IMR-90 (cell line): ENCODE results near the gene CTPS2. TPM values are rescaled to one million over a fixed set of nuclear protein-coding genes. Genes with fewer than 3 reads are reported as not detected.

Experiments
- ATAC-seq: fragments of 200-7000 bp; cut with Tn5 transposase; 2 replicates; pipeline ENCODE4 v1.9.1; 2020; ENCODE audit warnings: low read depth, mild to moderate bottlenecking, moderate library complexity
- BruUV-seq: library from RNA; stranded (reverse); fragments of 400-500 nt; replicated peaks from 2 replicates; lab custom pipeline; 2021; lab: Mats Ljungman, UMichigan
- CTCF ChIA-PET: fragments of 300-600 bp; formaldehyde crosslinking; extraction: SDS; loops from one replicate; lab custom pipeline; 2021; ENCODE audit warnings: antibody characterized with exemption; lab: Yijun Ruan, JAX
- POLR2A ChIA-PET: fragments of 300-600 bp; sonication (Branson Sonifier 250); formaldehyde crosslinking; loops from one replicate; lab custom pipeline; 2022; ENCODE audit warnings: antibody characterized with exemption; ENCODE audit not compliant: unreplicated experiment; lab: Charles Lee
- DNase-seq: peaks from one replicate; pipeline ENCODE4 v3.0.0; 2013
- H2AFZ ChIP-seq: replicated peaks from 2 replicates; pipeline ENCODE3; 2013; ENCODE audit warnings: low read length, mild to moderate bottlenecking; ENCODE audit not compliant: poor library complexity
- H2AK5ac ChIP-seq: 2 replicates; pipeline ENCODE4 v1.6.1; 2013; ENCODE audit warnings: low read depth, low read length, inconsistent platforms
- H2AK9ac ChIP-seq: replicated peaks from 2 replicates; pipeline ENCODE3; 2013; ENCODE audit warnings: mild to moderate bottlenecking, low read depth, low read length, moderate library complexity; ENCODE audit not compliant: poor library complexity
- H2BK120ac ChIP-seq: 2 replicates; pipeline ENCODE4 v1.6.1; 2013; ENCODE audit warnings: low read depth, low read length, inconsistent platforms
- H2BK15ac ChIP-seq: 3 replicates; pipeline ENCODE4 v1.6.1; 2013; ENCODE audit warnings: low read depth, low read length, inconsistent platforms
- H2BK20ac ChIP-seq: 2 replicates; pipeline ENCODE4 v1.6.1; 2013; ENCODE audit warnings: low read depth, mild to moderate bottlenecking, inconsistent platforms, low read length, moderate library complexity
- H2BK5ac ChIP-seq: 2 replicates; pipeline ENCODE4 v1.6.1; 2013; ENCODE audit warnings: mild to moderate bottlenecking, low read depth, low read length, inconsistent platforms; ENCODE audit not compliant: poor library complexity, severe bottlenecking
- H3K14ac ChIP-seq: replicated peaks from 2 replicates; pipeline ENCODE4 v1.6.1; 2013; ENCODE audit warnings: low read depth, low read length, inconsistent platforms
- H3K18ac ChIP-seq: 2 replicates; pipeline ENCODE4 v1.6.1; 2013; ENCODE audit warnings: low read depth, low read length, control low read depth
- H3K23ac ChIP-seq: 2 replicates; pipeline ENCODE4 v1.6.1; 2013; ENCODE audit warnings: low read depth, low read length, inconsistent platforms
- H3K27ac ChIP-seq: 2 replicates; pipeline ENCODE4 v1.5.1; 2013; ENCODE audit warnings: mild to moderate bottlenecking, control low read depth, low read length; ENCODE audit not compliant: insufficient read depth
- H3K27me3 ChIP-seq: 2 replicates; pipeline ENCODE4 v1.6.1; 2013; ENCODE audit warnings: low read length; ENCODE audit not compliant: control insufficient read depth, insufficient read depth
- H3K36me3 ChIP-seq: 2 replicates; pipeline ENCODE4 v1.6.1; 2013; ENCODE audit warnings: low read length, mixed read lengths; ENCODE audit not compliant: control insufficient read depth, insufficient read depth
- H3K4ac ChIP-seq: 2 replicates; pipeline ENCODE4 v1.6.1; 2013; ENCODE audit warnings: low read depth, low read length, inconsistent platforms
- H3K4me1 ChIP-seq: 2 replicates; pipeline ENCODE4 v1.6.1; 2013; ENCODE audit warnings: low read length, mixed read lengths; ENCODE audit not compliant: control insufficient read depth, insufficient read depth
- H3K4me2 ChIP-seq: 2 replicates; pipeline ENCODE4 v1.6.1; 2013; ENCODE audit warnings: low read depth, mild to moderate bottlenecking, control low read depth, low read length, moderate library complexity
- H3K4me3 ChIP-seq: 2 replicates; pipeline ENCODE4 v1.5.1; 2013; ENCODE audit warnings: low read depth, mild to moderate bottlenecking, control low read depth, low read length, moderate library complexity; ENCODE audit not compliant: insufficient read depth
- H3K56ac ChIP-seq: 2 replicates; pipeline ENCODE4 v1.6.1; 2013; ENCODE audit warnings: low read length, inconsistent platforms; ENCODE audit not compliant: insufficient read depth; ENCODE audit errors: extremely low read depth
- H3K79me1 ChIP-seq, 2 experiments: 2 replicates each; pipeline ENCODE4 v1.6.1; 2013; ENCODE audit warnings: low read length in 2 of 2, inconsistent platforms in 1 of 2, low read depth in 1 of 2
- H3K9ac ChIP-seq: 2 replicates; pipeline ENCODE4 v1.6.1; 2013; ENCODE audit warnings: low read depth, low read length, control low read depth
- H3K9me1 ChIP-seq: 2 replicates; pipeline ENCODE4 v1.6.1; 2013; ENCODE audit warnings: low read length, inconsistent platforms; ENCODE audit not compliant: insufficient read depth
- H3K9me3 ChIP-seq: 2 replicates; pipeline ENCODE4 v1.6.1; 2013; ENCODE audit warnings: low read length; ENCODE audit not compliant: control insufficient read depth, insufficient read depth
- H4K20me1 ChIP-seq: 2 replicates; pipeline ENCODE4 v1.6.1; 2013; ENCODE audit warnings: low read length, inconsistent platforms; ENCODE audit not compliant: insufficient read depth
- H4K5ac ChIP-seq: 2 replicates; pipeline ENCODE4 v1.6.1; 2013; ENCODE audit warnings: mild to moderate bottlenecking, low read depth, low read length, control low read depth
- H4K8ac ChIP-seq, 2 experiments: 2 replicates each; pipeline ENCODE4 v1.6.1; 2013; ENCODE audit warnings: low read depth in 2 of 2, low read length in 2 of 2, control low read depth in 1 of 2, inconsistent platforms in 1 of 2
- H4K91ac ChIP-seq: 2 replicates; pipeline ENCODE4 v1.6.1; 2013; ENCODE audit warnings: low read depth, low read length, inconsistent platforms; ENCODE audit not compliant: insufficient read depth
- BHLHE40 ChIP-seq: fragments of 150-350 bp; IDR thresholded peaks from 2 replicates; pipeline ENCODE4 v1.6.1; 2016; ENCODE audit warnings: mild to moderate bottlenecking, low read depth, low read length
- CEBPB ChIP-seq: IDR thresholded peaks from 2 replicates; pipeline ENCODE4 v1.6.1; 2012; ENCODE audit warnings: low read depth, low read length, improper control_type of control experiment
- CHD1 ChIP-seq: IDR thresholded peaks from 2 replicates; pipeline ENCODE4 v1.6.1; 2012; ENCODE audit warnings: low read depth, low read length, improper control_type of control experiment
- CTCF ChIP-seq: conservative IDR thresholded peaks from 2 replicates; pipeline ENCODE4 v1.5.1; 2012; ENCODE audit warnings: mild to moderate bottlenecking, low read depth, low read length, improper control_type of control experiment
- ELK1 ChIP-seq: fragments of 150-350 bp; IDR thresholded peaks from 2 replicates; pipeline ENCODE4 v1.6.1; 2016; ENCODE audit warnings: low read depth, mild to moderate bottlenecking, low read length, moderate library complexity, borderline replicate concordance
- FOS ChIP-seq: fragments of 150-350 bp; IDR thresholded peaks from 2 replicates; pipeline ENCODE4 v1.6.1; 2016; ENCODE audit warnings: low read depth, low read length
- MAFK ChIP-seq: IDR thresholded peaks from 2 replicates; pipeline ENCODE4 v1.6.1; 2012; ENCODE audit warnings: low read depth, low read length, improper control_type of control experiment
- MAZ ChIP-seq: IDR thresholded peaks from 2 replicates; pipeline ENCODE4 v1.6.1; 2012; ENCODE audit warnings: low read depth, mild to moderate bottlenecking, low read length, improper control_type of control experiment, moderate library complexity, borderline replicate concordance
- MXI1 ChIP-seq: IDR thresholded peaks from 2 replicates; pipeline ENCODE4 v1.6.1; 2012; ENCODE audit warnings: low read depth, mild to moderate bottlenecking, low read length, moderate library complexity, borderline replicate concordance
- NFE2L2 ChIP-seq: fragments of 150-350 bp; IDR thresholded peaks from 2 replicates; pipeline ENCODE4 v1.6.1; 2016; ENCODE audit warnings: low read depth, mild to moderate bottlenecking, low read length
- POLR2A ChIP-seq: IDR thresholded peaks from 2 replicates; pipeline ENCODE4 v1.6.1; 2012; ENCODE audit warnings: mild to moderate bottlenecking, low read depth, low read length
- RAD21 ChIP-seq: IDR thresholded peaks from 2 replicates; pipeline ENCODE4 v1.6.1; 2012; ENCODE audit warnings: low read length, improper control_type of control experiment
- RCOR1 ChIP-seq: IDR thresholded peaks from 2 replicates; pipeline ENCODE4 v1.6.1; 2012; ENCODE audit warnings: mild to moderate bottlenecking, low read length, improper control_type of control experiment; ENCODE audit not compliant: insufficient replicate concordance
- RFX5 ChIP-seq: IDR thresholded peaks from 2 replicates; pipeline ENCODE4 v1.8.0; 2012; ENCODE audit warnings: low read depth, mild to moderate bottlenecking, low read length, moderate library complexity
- SMC3 ChIP-seq: fragments of 150-350 bp; IDR thresholded peaks from 2 replicates; pipeline ENCODE4 v1.6.1; 2016; ENCODE audit warnings: low read depth, mild to moderate bottlenecking, antibody characterized with exemption, low read length, moderate library complexity
- USF2 ChIP-seq: fragments of 150-350 bp; IDR thresholded peaks from 2 replicates; pipeline ENCODE4 v1.6.1; 2017; ENCODE audit warnings: mild to moderate bottlenecking, antibody characterized with exemption, low read length, low read depth
- WGBS, 2 experiments: methylation state at CpG; one replicate each; pipeline versions ENCODE4 v1.1.5 to v1.1.7; 2013; ENCODE audit warnings: missing lambda C conversion rate in 2 of 2; ENCODE audit not compliant: insufficient read length in 1 of 2; ENCODE audit errors: extremely low coverage in 2 of 2; 5-methylcytosine and 5-hydroxymethylcytosine counted together
- dilution Hi-C: fragments of 300-500 bp; cut with HindIII; formaldehyde crosslinking; loops from one replicate; pipeline ENCODE4 v1.14.3; 2018; ENCODE audit warnings: low sequenced_read_pairs; ENCODE audit not compliant: unreplicated experiment
- in situ Hi-C: fragments of 300-500 bp; cut with MboI; formaldehyde crosslinking; loops from 3 replicates; pipeline ENCODE4 v1.14.3; 2019; ENCODE audit warnings: low sequenced_read_pairs, inconsistent platforms, mixed read lengths
- intact Hi-C: fragments of 100-400 bp; cut with micrococcal nuclease; formaldehyde crosslinking; loops from 2 replicates; pipeline ENCODE4 v1.10.0; 2022
- polyA plus RNA-seq, 3 experiments: library from polyadenylated mRNA; depleted of rRNA; stranded (reverse); fragments of >200 nt; gene quantifications; 2 replicates each; pipeline ENCODE4 v1.2.3, GENCODE V29; 2012; ENCODE audit warnings: low replicate concordance in 1 of 3
- total RNA-seq: library from RNA; depleted of rRNA; stranded (reverse); fragments of >200 nt; gene quantifications from 2 replicates; pipeline ENCODE4 v1.2.3, GENCODE V29; 2012

CTPS2 gene
- total and polyA plus RNA-seq, 2 of the 4 experiments (the other 2 are of a cell fraction): 6.0 to 13.1 TPM

- dilution Hi-C loops: no loop called here
- H3K4me2 ChIP-seq: no peak overlapping the region
- POLR2A ChIA-PET: interaction anchor here (0.6 kb wide), 1 partner anchor 11 kb away, joined by 5 read pairs; no protein-coding TSS in a partner anchor
- H3K56ac ChIP-seq: no peak overlapping the region
- H3K4me1 ChIP-seq: no peaks in the 10 kb centered on the region
- BruUV-seq: no TSS peak
- WGBS, 2 experiments: 95% methylated on average over 3 of the region's 5 CpGs; no CpG with 5 or more reads in 1 of the 2 experiments
- no peaks in the 10 kb centered on the region for H3K9me3 ChIP-seq
- ATAC-seq: no peak
- no peak overlapping the region for H3K9ac ChIP-seq
- no peak overlapping the region for H2AFZ ChIP-seq
- no peak overlapping the region for H3K4me3 ChIP-seq
- TF ChIP-seq ELK1 (no peak), RAD21 (no peak), POLR2A (no peak), NFE2L2 (no peak), RFX5 (no peak), MAFK (no peak), CEBPB (no peak), CTCF (no peak), MXI1 (no peak), SMC3 (no peak), RCOR1 (no peak), FOS (no peak), BHLHE40 (no peak), USF2 (no peak), MAZ (no peak), CHD1 (no peak)
- peaks cover 43% of the 10 kb centered on the region for H3K36me3 ChIP-seq
- no peak overlapping the region for H3K4ac ChIP-seq
- H4K91ac ChIP-seq: no peak overlapping the region
- H3K27me3 ChIP-seq: no peaks in the 10 kb centered on the region
- no peak overlapping the region for H2AK5ac ChIP-seq
- H2AK9ac ChIP-seq: no peak overlapping the region
- H2BK5ac ChIP-seq: no peak overlapping the region
- H3K27ac ChIP-seq: no peak overlapping the region
- no peak overlapping the region for H4K5ac ChIP-seq
- no peak overlapping the region for H3K23ac ChIP-seq
- 0 out of 2 replicates have a peak, but pooled peaks cover under 1% of the 10 kb centered on the region for H3K9me1 ChIP-seq
- in situ Hi-C loops: no loop called here
- CTCF ChIA-PET: interaction anchor here (1.6 kb wide), 1 partner anchor 10 kb away, joined by 4 read pairs; no protein-coding TSS in a partner anchor
- H3K18ac ChIP-seq: no peak overlapping the region
- H2BK15ac ChIP-seq: no peak overlapping the region
- H3K14ac ChIP-seq: no peak overlapping the region
- H2BK20ac ChIP-seq: no peak overlapping the region
- H3K79me1 ChIP-seq: peaks cover 3 to 6% of the 10 kb centered on the region in 2 experiments
- no peak for DNase-seq
- intact Hi-C loops: no loop called here
- H4K8ac ChIP-seq: no peak overlapping the region
- H2BK120ac ChIP-seq: no peak overlapping the region
- peaks cover 3% of the 10 kb centered on the region; the same call in 1 of the 2 replicates for H4K20me1 ChIP-seq
Observed at GRCh38 chrX:16745102-16745501, 32.6 kb upstream of the CTPS2 start.
